PC-3 (cell line): ENCODE measurements around the gene TNFRSF18. TPM values are rescaled to one million over a fixed set of nuclear protein-coding genes. Genes with fewer than 3 reads are reported as not detected.

ENCODE experiments used
- ATAC-seq: fragments of 200-7000 bp; cut with Tn5 transposase; 2 replicates; pipeline ENCODE4 v1.9.1; 2020; ENCODE audit warnings: mild to moderate bottlenecking, moderate library complexity
- BruUV-seq: library from RNA; stranded (reverse); fragments of 400-500 nt; replicated peaks from 2 replicates; lab custom pipeline; 2021; lab: Mats Ljungman, UMichigan
- CTCF ChIA-PET: fragments of 300-600 bp; sonication (Branson Sonifier 250); formaldehyde crosslinking; loops from one replicate; lab custom pipeline; 2022; ENCODE audit warnings: antibody characterized with exemption; lab: Charles Lee
- POLR2A ChIA-PET: fragments of 300-600 bp; sonication (Branson Sonifier 250); formaldehyde crosslinking; loops from one replicate; lab custom pipeline; 2022; ENCODE audit warnings: antibody characterized with exemption; ENCODE audit not compliant: unreplicated experiment; lab: Charles Lee
- DNase-seq: peaks from one replicate; pipeline ENCODE4 v3.0.0-alpha.2; 2015
- H2AFZ ChIP-seq: fragments of 300-600 bp; sonication (generic); 2 replicates; pipeline ENCODE4 v1.6.0; 2016; ENCODE audit warnings: antibody characterized with exemption, low read length
- H3F3A ChIP-seq: fragments of 300-600 bp; sonication (generic); one replicate; pipeline ENCODE4 v1.6.0; 2017; ENCODE audit warnings: antibody characterized with exemption, low read length, control low read depth, mild to moderate bottlenecking; ENCODE audit not compliant: unreplicated experiment
- H3K27ac ChIP-seq: fragments of 300-600 bp; sonication (generic); 2 replicates; pipeline ENCODE4 v1.5.1; 2016; ENCODE audit warnings: mild to moderate bottlenecking, low read length
- H3K27me3 ChIP-seq: fragments of 300-600 bp; sonication (generic); 2 replicates; pipeline ENCODE4 v1.6.1; 2016; ENCODE audit warnings: low read length, mixed read lengths
- H3K36me3 ChIP-seq: fragments of 300-600 bp; sonication (generic); 2 replicates; pipeline ENCODE4 v1.6.1; 2016; ENCODE audit warnings: low read depth, mixed run types, low read length, mixed read lengths
- H3K4me1 ChIP-seq: fragments of 300-600 bp; sonication (generic); 2 replicates; pipeline ENCODE4 v1.5.1; 2016; ENCODE audit warnings: low read length; ENCODE audit not compliant: insufficient read depth
- H3K4me2 ChIP-seq: fragments of 300-600 bp; sonication (generic); 2 replicates; pipeline ENCODE4 v1.6.0; 2016; ENCODE audit warnings: low read length
- H3K4me3 ChIP-seq: fragments of 300-600 bp; sonication (generic); 2 replicates; pipeline ENCODE4 v1.5.1; 2016; ENCODE audit warnings: mild to moderate bottlenecking, low read length, mixed read lengths
- H3K79me2 ChIP-seq: fragments of 300-600 bp; sonication (generic); 2 replicates; pipeline ENCODE4 v1.6.1; 2017; ENCODE audit warnings: low read length, mixed read lengths
- H3K9ac ChIP-seq: fragments of 300-600 bp; sonication (generic); 2 replicates; pipeline ENCODE4 v1.6.0; 2016; ENCODE audit warnings: mild to moderate bottlenecking, low read length
- H3K9me2 ChIP-seq: fragments of 300-600 bp; sonication (generic); replicated peaks from 2 replicates; pipeline ENCODE4 v1.6.1; 2016; ENCODE audit warnings: mixed run types, low read length, mixed read lengths
- H3K9me3 ChIP-seq: fragments of 300-600 bp; sonication (generic); 2 replicates; pipeline ENCODE4 v1.6.1; 2016; ENCODE audit warnings: low read length, mixed read lengths
- H4K20me1 ChIP-seq: fragments of 300-600 bp; sonication (generic); 2 replicates; pipeline ENCODE4 v1.6.1; 2016; ENCODE audit warnings: low read length, mixed read lengths
- EZH2 ChIP-seq: fragments of 300-600 bp; sonication (generic); IDR thresholded peaks from one replicate; pipeline ENCODE4 v1.6.1; 2017; ENCODE audit warnings: antibody characterized with exemption, mild to moderate bottlenecking, low read length; ENCODE audit not compliant: unreplicated experiment
- EZH2phosphoT487 ChIP-seq: fragments of 300-600 bp; sonication (generic); IDR thresholded peaks from 2 replicates; pipeline ENCODE4 v1.6.1; 2018; ENCODE audit warnings: mild to moderate bottlenecking, antibody characterized with exemption, low read length, borderline replicate concordance
- intact Hi-C: fragments of 100-400 bp; cut with micrococcal nuclease; formaldehyde crosslinking; loops from 2 replicates; pipeline ENCODE4 v1.9.0; 2023
- total RNA-seq: library from RNA; depleted of rRNA; stranded (reverse); fragments of >200 nt; gene quantifications from 2 replicates; pipeline ENCODE4 v1.2.3, GENCODE V29; 2014
- TF ChIP-seq, protein P1 (sequence below): fragments of 300-600 bp; sonication (generic); conservative IDR thresholded peaks from 2 replicates; pipeline ENCODE4 v1.5.1; 2017; ENCODE audit warnings: antibody characterized with exemption, low read depth, mild to moderate bottlenecking, low read length

Gene TNFRSF18
- total RNA-seq, 1 experiment from 2014 or later = 87.2 TPM

DNA sequence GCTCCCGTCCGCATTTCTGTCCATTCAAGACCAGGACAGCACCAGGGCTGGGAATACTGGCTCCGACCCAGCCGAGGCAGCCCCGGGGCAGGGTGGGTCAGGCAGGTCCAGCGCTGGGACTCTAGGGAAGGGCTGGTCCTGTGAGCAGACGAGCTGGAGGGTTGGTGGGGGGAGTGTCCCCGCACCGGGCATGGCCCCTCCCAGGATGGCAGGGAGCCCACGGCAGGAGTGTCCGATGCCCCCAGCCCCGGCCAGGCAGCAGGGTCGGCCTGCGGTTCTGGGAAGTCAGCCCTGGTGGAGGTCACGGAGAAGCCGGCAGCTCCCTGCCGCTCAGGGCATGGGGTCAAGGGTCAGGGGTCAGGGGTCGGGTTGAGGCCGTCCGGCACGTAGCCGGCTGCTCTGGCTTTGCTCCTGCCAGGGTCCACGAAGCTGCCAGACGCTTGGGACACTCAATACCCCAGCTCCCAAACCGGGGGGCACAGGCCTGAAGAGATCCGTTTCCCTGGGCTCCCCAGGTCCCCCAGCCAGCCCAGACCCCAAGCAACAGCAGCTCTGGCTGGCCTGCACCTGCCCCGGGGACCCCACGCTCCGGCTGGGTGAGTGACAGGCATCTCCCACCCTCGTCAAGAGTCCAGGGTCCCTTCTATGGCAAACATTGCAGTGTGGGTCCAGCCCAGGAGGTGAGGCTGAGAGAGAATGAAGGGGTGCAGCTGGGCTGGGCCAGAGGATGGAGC is 33.4 kb upstream of the TNFRSF18 start:
- ChIA-PET POLR2A (interaction anchor here (0.6 kb wide), 1 partner anchor 124 kb away, joined by 3 read pairs; the partner anchor contains the start of gene C1orf159), CTCF (interaction anchor here (1.7 kb wide), 1 partner anchor 25 kb away, joined by 4 read pairs; no protein-coding TSS in a partner anchor)
- Histone ChIP-seq H3K9ac (no peak overlapping the region; the same call in 1 of the 2 replicates), H3K9me3 (no peaks in the 10 kb centered on the region), H3K36me3 (no peaks in the 10 kb centered on the region), H3K4me1 (peaks cover 43% of the 10 kb centered on the region), H3K27ac (peak overlapping the region; percentile 91), H3F3A (no peaks in the 10 kb centered on the region), H3K4me3 (no peak overlapping the region), H4K20me1 (no peaks in the 10 kb centered on the region), H3K9me2 (no peaks in the 10 kb centered on the region), H3K27me3 (no peaks in the 10 kb centered on the region), H3K79me2 (peaks cover 10% of the 10 kb centered on the region), H3K4me2 (peak overlapping the region; percentile 39), H2AFZ (no peak overlapping the region)
- peak; percentile 68 for DNase-seq
- no TSS peak for BruUV-seq
- intact Hi-C loops = loop anchor here (2.0 to 5.0 kb wide), 2 partner anchors 25 to 53 kb away; no protein-coding TSS in a partner anchor
- no peak for TF ChIP-seq EZH2
- no peak for TF ChIP-seq EZH2phosphoT487
- TF ChIP-seq, protein P1, sequence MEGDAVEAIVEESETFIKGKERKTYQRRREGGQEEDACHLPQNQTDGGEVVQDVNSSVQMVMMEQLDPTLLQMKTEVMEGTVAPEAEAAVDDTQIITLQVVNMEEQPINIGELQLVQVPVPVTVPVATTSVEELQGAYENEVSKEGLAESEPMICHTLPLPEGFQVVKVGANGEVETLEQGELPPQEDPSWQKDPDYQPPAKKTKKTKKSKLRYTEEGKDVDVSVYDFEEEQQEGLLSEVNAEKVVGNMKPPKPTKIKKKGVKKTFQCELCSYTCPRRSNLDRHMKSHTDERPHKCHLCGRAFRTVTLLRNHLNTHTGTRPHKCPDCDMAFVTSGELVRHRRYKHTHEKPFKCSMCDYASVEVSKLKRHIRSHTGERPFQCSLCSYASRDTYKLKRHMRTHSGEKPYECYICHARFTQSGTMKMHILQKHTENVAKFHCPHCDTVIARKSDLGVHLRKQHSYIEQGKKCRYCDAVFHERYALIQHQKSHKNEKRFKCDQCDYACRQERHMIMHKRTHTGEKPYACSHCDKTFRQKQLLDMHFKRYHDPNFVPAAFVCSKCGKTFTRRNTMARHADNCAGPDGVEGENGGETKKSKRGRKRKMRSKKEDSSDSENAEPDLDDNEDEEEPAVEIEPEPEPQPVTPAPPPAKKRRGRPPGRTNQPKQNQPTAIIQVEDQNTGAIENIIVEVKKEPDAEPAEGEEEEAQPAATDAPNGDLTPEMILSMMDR = no peak
- peak; percentile 8 for ATAC-seq

GRCh38 chr1:1239227-1239613 is 32.8 kb upstream of the TNFRSF18 start:
- intact Hi-C loops = loop anchor here (2.0 to 5.0 kb wide), 2 partner anchors 26 to 53 kb away; no protein-coding TSS in a partner anchor
- no peak overlapping the region for H3K4me3 ChIP-seq
- no peak for DNase-seq
- ChIA-PET CTCF (interaction anchor here (1.7 kb wide), 1 partner anchor 26 kb away, joined by 4 read pairs; no protein-coding TSS in a partner anchor), POLR2A (interaction anchor here (0.6 kb wide), 1 partner anchor 123 kb away, joined by 3 read pairs; the partner anchor contains the start of gene C1orf159)
- peak overlapping the region; percentile 91 for H3K27ac ChIP-seq
- no TSS peak for BruUV-seq
- no peaks in the 10 kb centered on the region for H4K20me1 ChIP-seq
- ATAC-seq = no peak
- H3K9ac ChIP-seq = peak overlapping the region; percentile 43; the same call in 1 of the 2 replicates
- TF ChIP-seq EZH2phosphoT487 = no peak
- TF ChIP-seq, protein P1 = no peak; the same call in none of the 2 replicates
- no peak for TF ChIP-seq EZH2
- no peaks in the 10 kb centered on the region for H3K9me2 ChIP-seq
- H3K79me2 ChIP-seq = peaks cover 15% of the 10 kb centered on the region
- H3K27me3 ChIP-seq = no peaks in the 10 kb centered on the region
- H3K4me2 ChIP-seq = peak overlapping the region; percentile 39
- H3K9me3 ChIP-seq = no peaks in the 10 kb centered on the region
- H2AFZ ChIP-seq = no peak overlapping the region
- H3K4me1 ChIP-seq = peaks cover 46% of the 10 kb centered on the region
- no peaks in the 10 kb centered on the region for H3K36me3 ChIP-seq
- H3F3A ChIP-seq = no peaks in the 10 kb centered on the region
